C1 segment of cervical spinal cord (tissue), 14 donors: ENCODE results near the gene BRSK2.
A peak's percentile ranks its signal among the peaks of the same experiment; 100 is the strongest.
"Not testable (repeated sequence)": the region's sequence is repeated elsewhere in the genome, so short reads cannot be mapped to it uniquely, and the experiment has no call there.

Source experiments
- DNase-seq, 14 donors: peaks; one replicate each; lab custom pipeline; 2025; lab: John Stamatoyannopoulos, UW

The BRSK2 gene

DNA sequence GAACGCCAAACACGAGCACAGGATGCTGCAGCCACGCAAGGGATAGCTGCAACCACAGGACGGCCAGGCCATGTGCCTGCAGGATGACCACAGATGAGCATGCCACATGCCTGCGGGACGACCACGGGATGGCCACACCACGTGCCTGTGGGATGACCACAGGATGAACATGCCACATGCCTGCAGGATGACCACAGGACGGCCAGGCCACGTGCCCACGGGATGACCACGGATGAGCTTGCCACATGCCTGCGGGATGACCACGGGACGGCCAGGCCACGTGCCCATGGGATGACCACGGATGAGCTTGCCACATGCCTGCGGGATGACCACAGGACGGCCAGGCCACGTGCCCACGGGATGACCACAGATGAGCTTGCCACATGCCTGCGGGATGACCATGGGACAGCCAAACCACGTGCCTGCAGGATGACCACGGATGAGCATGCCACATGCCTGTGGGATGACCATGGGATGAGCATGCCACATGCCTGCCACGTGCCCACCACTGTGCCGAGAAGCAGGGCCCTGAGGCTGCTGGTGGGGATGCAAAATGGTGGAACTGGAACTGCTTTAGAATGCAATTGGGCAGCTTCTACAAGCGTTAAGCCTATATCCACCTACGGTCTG lies 109.6 kb downstream of the BRSK2 start:
- DNase-seq: no peak

DNA sequence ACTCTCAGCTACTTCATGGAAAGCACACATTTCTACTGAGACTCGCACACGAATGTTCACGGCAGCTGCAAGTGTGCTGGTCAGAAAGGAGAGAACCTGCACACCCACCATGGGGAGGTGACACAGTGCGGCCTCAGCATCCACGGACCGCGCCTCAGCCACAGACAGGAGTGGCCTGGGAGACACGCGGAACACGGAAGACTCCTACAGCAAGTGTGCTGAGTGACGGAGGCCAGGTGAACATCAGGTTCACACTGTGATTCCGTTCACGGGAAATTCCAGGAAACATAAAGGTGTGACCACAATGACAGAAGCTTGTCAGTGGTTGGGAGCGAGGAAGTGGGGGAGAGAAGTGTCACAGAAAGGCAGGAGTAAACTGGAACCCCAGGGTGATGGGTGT lies 110.2 kb downstream of the BRSK2 start:
- DNase-seq: no peak

DNA sequence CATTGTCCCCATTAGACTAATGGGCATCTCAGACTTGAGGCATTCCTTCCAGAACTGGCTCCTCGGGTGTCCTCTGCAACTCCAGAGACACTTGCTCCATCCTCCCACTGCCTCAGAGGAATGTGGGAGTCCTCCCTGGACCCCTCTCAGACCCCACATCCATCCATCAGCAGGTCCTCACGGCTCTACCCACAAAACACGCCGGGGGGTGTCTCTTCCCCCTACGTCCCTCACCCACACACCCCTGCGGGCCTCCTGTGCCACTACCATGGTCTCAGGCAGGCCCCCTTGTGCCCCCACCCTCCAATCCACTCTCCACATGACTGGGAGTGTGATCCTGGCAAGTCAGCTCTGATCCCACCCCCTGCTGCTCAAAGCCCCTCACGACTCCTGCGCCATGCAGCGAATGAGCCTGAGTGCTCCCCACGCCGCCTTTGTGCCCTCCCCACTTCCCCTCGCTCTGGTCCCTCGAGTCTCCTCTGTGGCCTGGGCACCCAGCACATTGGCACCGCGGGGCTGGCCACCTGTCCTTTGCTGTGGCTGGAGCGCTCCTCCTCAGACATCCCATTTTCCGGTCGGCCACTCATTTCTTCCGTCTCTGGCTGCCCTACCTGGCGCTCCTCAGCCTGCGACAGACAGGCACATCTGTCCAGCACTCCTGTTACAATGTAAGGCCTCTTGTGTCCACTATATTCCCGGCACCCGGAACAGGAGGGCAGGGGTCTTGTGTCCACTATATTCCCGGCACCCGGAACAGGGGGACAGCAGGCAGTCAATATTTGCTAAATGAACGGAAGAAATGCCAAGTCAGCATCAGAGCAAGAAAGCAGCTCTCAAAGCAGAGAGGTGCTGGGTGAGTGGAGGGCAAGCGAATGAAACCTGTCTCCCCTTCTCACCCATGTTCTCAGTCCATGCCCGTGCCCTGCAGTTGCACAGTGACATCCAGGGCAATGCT lies 111.0 kb downstream of the BRSK2 start:
- DNase-seq: no peak

DNA sequence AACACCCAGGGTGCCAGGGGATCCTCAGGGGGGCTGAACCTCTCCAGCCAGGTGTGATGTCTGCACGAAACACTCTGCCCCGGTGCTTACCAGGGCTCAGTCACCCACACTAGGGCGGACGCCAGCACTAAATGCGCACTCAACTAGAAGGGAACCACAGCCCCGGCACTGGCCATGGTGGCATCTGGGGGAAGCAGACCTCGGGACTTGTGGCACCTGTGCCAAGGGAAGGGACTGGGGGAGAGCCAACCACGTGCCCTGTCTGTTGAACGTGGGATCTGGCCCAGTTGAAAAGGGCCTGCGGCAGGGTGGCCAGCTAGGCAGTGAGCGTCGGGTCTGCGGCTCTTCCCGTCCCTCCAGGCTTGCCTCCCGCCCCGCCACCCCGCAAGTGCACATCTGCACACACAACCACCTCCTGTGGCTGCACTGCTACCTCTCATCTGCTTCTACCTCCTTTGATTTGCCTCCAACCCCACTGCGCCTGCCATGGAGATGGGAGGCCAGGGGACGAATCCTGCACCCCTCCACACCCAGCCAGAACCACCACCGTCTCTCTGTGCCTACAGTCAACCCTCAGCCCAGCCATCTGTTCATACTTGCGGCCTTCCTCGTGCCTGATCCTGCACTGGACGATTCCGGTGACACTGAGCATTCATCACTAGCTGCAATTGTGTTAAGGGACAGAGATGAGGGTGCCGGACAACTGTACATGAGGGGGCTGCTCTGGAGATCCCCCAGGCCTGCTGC lies 111.9 kb downstream of the BRSK2 start:
- peak in 1 of 14 donors; percentile 74 for DNase-seq

DNA sequence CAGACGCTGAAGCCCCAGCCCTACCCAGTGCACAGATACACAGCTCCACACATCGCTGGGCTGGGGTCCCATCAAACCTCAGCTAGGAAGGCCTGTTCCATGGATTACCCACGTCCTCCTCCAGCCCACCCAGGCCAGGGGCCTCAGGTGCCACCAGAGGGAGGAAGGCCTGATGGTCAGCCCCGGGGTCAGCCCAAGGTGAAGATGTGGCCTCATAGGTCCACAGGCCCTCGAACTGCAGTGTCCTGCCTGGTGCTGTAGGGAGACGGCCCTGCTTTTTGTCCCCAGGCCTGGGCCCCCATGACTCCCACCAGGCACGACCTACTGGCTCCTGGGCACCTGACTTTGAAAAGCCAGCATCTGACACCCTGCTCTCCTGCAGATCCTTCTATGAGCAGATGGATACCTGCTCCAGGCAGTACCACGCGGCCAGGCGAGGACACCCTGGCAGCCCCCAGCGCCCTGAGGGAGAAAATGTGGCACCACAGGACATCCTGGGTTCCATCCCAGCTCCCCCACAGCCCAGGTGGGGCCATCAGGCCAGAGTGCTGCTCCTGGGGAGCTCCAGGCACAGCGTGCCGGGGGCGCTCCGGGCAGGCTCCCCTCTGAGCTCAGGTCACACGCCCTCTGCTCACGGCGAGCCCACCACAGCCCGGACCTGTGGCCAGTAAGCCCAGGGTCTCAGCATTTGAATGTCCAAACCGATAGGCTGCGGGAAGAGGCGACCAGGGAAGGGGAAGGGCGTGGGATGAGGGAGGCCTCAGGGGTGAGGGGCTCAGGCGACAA lies 112.6 kb downstream of the BRSK2 start:
- no peak for DNase-seq

DNA sequence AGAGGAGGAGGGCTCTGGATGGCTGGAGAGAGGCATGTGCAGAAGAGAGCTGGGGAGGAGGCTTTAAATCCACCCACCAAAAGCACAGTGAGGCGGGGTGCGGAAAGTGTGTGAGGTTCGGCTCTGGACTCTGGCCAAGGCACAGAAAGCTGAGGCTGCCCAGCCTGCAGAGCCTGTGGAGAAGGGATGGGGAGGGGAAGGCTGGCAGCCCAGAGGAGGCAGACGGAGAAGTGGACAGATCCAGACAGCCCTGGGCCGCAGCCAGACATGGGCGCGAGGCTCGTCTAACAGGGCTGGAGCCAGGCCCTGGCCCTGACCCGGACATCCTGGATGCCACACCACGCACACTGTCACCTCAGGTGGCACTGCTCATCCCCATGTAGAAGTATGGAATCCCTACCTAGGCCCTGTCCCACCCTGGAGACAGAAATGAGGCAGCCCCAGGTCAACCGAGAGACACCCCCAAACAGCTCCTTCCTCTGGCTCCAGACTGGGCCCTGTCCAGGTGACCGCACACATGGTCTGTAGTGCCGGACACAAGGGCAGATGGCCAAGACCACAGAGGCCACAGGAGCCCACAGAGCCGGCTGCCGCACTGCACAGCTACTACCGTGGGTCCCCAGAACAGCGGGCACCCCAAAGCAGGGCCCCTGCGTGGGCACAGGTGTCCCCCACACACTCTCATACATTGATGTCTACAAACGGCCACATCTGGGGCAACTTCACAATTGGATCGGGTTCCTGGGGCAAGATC lies 113.4 kb downstream of the BRSK2 start:
- peak in 8 of 14 donors; percentile 26 to 89 (median 38) for DNase-seq

DNA sequence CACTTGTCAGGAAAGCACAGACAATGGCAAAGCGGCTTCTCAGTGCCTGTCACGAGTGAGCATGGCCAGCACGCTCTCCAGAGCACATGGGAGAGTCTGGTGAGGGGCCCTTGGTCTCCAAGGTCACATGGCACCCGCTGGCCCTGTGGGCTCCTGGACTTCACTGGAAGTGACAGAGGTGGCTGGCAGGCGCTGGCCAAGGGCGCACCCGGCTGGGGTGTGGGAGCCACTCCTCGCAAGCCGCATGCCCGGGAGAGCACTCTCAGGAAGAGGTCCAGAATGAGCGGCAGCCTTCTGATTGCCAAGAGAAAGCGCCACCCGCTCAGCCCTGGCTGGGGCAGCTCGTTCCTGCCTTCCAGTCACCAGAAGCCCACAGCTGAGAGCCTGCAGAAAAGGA lies 114.0 kb downstream of the BRSK2 start:
- peak in 7 of 14 donors; percentile 17 to 59 (median 49) for DNase-seq

DNA sequence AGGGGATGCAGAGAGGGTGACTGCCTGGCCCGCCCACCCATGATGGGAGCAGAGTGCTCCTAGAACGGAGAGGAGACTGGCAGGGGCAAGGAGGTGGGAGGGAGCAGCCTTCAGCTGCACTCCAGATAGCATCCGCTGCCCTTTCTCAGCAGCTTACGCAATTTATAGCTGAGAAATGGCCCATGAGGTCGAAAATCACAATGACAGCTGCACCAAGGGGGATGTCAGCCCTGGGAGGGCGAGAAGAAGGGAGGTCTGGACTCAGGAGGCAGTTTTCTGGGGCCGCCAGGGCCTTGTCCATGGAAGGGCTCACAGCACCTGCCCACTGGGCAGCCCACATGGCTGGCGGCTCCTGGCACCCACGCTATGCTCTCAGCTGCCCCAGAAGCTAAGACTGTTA lies 114.4 kb downstream of the BRSK2 start:
- DNase-seq: no peak

DNA sequence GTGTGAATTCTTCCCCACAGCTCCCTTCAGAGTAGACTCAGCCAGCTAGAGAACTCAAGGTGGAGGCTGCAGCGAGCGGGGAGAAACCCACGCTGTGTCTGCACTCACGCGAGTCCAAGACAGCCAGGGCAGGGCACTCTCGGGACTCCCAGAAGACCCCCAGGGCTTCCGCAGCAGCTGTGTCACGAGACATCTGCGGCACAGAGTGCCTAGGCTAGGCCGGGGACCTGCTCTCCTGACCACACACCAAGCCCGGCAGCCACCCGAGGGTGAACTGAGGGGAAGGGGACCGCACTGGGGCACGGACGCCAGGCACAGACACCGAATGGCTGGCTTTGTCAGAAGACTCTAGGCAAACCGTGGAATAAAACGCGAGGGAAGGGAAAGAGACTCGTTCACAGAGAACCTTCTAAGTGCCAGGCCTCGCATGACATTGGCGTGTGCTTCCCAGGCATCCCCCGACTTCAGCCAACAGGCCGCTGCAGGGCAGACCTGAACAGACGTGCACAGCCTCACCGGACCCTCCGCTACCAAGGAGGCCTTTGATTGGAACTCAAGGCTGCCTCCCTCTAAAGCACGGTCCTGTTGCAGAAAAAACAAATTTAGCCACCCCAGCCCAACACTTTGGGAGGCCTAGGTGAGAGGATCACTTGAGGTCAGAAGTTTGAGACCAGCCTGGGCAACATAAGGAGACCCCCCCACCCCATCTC lies 115.0 kb downstream of the BRSK2 start:
- DNase-seq: no peak

DNA sequence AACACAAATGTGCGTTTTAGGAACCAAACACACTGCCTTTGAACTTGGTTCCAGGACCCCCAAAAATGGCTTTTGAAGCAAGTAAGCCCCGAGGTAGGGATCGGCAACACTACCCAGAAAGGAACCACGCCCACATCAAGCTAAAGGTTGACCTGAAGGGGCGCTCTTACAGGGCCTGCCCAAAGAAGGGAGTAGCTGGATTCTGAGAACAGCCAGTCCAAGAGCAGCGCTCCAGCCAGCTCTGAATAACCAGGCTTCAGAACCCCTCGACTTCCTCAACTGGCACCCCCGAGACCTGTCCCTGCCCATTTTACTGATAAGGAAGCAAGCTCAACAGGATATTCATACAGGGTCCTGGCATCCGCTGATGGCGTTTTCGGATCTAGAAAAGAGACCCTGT lies 115.7 kb downstream of the BRSK2 start:
- DNase-seq: no peak

DNA sequence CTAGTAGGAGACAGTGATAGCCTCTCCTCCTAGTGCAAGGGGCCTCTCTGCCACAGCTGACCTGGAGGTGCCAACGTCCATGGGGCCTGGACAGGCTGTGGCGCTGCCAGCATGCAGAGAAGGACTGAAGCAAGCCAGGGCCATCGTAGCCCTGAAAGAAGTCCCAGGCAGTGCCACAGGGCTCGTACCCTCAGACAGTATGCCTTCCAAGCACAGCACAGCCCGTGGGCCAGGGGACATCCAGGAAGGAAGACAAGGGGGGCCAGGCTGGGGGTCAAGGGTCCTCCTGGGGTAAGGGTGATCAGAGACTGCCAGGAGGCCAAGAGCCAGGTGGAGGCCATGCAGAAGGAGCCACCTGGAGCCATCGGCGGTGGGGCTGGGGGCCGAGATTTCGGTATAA lies 117.2 kb downstream of the BRSK2 start:
- no peak for DNase-seq

DNA sequence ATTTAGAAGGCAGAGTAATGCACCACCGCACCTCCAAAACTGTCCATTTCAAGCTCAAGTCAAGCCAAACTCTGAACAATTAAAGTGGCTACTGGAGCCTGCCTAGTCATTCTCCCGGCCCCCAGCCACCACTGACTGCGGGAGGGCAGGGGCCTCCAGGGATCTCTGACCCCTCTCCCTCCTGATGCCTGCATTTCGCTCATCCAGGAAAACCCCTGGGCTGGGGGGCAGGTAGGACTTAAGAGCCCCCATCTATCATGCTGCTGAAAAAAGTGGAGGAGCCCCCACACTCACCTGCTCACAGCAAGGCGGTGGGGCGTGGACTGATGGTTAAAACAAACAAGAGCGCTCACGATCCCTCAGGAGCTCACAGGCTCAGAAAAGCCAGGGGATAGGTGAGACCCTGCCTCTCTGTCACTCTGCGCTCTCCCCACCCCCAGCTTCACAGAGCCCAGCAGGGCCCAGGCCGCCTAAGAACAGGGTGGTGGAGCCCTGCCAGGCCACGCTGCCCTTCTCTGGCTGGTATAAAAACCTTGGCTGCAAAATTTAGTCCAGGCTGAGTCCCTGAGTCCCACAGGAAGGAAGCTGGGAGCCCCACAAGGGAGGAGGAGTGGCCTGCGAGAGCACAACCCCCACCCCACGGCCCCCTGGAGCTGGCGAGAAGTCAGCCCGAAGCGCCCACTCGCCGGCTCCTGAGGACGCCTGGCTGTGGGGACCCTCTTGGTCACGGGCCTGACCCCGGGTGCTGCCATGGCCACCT lies 117.8 kb downstream of the BRSK2 start:
- peak in 2 of 14 donors; percentile 23 to 38 for DNase-seq

DNA sequence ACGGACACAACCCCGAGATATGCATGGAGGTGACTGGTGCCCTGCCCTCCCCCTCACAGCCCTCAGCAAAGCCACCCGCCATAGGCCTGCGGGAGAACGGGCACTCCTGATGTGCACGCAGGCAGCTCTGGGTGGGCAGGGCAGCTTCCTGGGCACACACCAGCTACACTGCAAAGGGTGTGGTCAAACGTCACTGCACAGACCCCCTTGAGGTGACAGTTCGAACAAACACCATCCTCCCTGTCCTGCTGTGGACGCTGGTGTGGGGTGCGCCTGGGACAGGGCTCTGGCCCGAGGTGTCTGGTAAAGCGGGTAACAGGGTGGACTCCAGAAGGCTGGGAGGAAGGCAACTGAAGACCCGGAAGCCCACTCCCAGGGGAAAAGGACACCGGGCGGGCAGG lies 118.8 kb downstream of the BRSK2 start:
- DNase-seq: no peak

DNA sequence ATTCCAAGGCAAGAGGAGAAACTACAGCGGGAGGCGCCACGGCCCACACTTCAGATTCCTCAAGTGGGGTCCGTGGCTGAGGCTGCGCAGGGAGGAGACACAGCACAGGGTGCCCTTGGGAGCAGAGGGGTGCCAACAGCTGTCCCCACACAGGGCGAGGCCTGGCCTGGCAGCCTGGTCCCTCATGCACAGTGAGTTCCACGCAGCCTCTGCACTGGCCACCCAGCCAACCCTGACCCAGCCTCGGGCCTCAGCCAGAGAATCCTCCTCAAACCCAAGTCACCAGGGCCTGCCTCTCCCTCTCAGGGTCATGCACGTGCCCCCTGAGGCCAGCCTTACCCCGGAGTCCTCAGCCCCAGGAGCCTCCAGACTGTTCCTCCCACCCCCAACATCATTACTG lies 119.3 kb downstream of the BRSK2 start:
- DNase-seq: no peak

DNA sequence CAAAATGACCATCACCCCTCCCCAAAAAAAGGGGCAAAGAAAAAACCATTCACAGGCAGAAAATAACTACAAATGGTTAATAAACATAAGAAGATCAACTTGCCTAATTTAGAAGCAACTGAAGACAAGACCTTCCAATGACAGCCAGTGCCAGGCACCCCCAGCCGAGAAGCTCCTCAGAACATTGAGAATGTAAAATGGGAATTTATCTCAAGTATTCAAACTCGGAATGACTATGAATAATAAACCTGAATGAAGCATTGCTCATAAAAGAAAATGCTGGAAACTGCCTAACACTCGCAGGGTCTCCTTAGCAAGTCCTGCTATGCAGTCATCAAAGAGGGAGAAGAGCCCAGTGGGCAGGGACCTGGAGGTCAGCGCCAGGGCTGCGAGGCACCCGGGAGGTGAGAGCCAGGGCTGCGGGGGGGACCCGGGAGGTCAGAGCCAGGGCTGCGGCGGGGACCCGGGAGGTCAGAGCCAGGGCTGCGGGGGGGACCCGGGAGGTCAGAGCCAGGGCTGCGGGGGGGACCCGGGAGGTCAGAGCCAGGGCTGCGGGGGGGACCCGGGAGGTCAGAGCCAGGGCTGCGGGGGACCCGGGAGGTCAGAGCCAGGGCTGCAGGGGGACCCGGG lies 120.0 kb downstream of the BRSK2 start:
- no peak for DNase-seq

DNA sequence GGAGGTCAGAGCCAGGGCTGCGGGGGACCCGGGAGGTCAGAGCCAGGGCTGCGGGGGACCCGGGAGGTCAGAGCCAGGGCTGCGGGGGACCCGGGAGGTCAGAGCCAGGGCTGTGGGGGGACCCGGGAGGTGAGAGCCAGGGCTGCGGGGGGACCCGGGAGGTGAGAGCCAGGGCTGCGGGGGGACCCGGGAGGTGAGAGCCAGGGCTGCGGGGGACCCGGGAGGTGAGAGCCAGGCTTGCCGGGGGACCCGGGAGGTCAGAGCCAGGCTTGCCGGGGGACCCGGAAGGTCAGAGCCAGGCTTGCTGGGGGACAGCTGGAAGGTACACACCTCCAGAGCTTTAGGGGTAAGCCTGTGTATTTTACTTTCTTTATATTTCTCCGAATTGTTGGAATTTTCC lies 120.6 kb downstream of the BRSK2 start:
- DNase-seq: not testable (repeated sequence)

DNA sequence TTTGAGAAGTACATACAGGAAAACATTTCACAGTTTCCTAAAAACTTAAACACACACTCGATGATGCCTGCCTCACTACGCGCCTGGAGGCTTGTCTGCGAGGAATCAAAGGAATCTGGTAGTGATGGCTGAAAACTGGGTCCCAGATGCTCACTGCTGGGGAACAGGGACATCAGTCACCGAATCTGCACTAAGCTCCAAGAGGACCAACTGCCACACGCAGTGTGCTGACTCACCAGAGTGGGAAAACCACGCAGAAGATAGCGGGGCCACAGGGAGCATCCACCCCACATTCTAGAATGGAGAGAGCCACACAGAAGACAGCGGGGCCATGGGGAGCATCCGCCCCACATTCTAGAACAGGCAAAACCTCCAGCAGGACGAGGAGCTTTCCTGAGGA lies 121.2 kb downstream of the BRSK2 start:
- no peak for DNase-seq

DNA sequence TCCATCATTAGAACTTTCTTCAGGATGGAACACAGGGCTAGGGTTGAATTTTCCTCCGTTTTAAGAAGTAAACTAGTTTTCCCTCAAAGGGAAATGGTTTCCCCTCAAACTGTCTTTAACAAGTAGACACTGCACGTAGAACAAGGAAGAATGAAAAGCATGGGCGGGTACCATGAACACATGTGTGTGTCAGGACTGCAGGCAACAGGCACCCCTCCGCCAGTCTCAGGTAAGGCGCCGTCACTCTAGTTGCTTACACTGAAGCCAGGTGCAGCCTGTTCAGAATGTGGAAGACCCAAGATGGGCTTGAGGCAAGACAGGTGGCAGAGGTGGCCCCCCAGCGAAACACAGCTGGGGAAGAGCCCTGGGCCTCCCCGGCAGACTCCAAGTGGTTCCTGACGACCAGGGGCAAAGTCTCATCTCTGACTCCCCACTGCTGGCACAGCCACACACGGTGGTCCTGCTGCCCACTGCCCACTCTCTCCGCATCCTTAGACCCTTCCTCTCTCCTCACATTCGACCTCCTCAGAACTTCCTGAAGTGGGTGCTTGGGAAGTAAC lies 122.3 kb downstream of the BRSK2 start:
- no peak for DNase-seq
